Measurements from ENCODE around the gene RAB5IF. TPM values are rescaled to one million over a fixed set of nuclear protein-coding genes. Genes with fewer than 3 reads are reported as not detected.

The RAB5IF gene
- total and polyA plus RNA-seq, 9 donors: 29.6 to 61.0 (median 40.9) TPM

DNA sequence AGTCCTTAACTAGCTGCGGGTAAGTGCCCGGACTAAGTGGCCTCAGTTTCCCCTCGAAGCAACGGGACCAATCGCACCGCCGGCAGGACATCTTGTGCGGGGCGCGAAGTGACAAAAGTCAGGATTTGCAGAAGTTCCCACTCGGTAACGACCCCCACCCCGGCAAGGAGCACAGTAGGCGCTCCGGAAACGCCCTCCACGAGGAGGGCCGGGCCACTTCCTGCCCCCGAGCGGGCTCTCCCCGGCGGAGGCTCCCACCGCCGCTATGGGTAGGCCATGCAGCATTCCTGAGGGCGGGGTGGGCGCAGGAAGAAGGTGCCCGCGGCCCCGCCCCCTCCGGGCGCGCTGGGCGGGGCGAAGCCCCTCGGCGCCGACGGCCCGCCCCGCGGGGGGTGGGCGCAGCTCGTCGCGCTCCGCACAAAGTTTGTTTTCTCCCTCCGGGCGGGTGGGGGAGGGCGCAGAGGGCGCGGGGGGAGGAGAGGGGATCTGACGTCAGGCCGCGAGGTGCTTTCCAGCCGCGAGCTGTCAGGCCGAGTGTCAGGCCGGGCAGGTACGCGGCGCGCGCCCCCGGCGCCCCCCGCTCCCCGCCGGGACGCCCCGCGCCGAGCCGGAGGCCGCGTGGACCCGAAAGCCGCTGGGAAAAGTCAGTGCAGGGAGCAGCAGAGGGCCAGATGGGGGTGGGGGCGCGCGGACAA, 32.3 kb upstream of the RAB5IF start, which contains the start of gene TGIF2:
Gene TGIF2, plus strand, starts transcription at position 495 of the 695 bp plus-strand sequence. CDS start 5,178 bp downstream, outside the sequence.
- Histone ChIP-seq H3K27me3 (no peaks in the 10 kb centered on the region), H3K9me3 (no peaks in the 10 kb centered on the region), H3K4me3 (peak within 1 kb of the TSS; percentile 72), H3K27ac (peak within 1 kb of the TSS; percentile 94 to 97), H3K36me3 (no peaks in the 10 kb centered on the region), H3K4me1 (ENCODE audit: insufficient read depth) (peaks cover 9% of the 10 kb centered on the region)
- TF ChIP-seq POLR2A (IDR thresholded peaks at IDR 0.05) (peak; percentile 53), EP300 (IDR thresholded peaks at IDR 0.05) (no peak)
- TF ChIP-seq, protein P1, sequence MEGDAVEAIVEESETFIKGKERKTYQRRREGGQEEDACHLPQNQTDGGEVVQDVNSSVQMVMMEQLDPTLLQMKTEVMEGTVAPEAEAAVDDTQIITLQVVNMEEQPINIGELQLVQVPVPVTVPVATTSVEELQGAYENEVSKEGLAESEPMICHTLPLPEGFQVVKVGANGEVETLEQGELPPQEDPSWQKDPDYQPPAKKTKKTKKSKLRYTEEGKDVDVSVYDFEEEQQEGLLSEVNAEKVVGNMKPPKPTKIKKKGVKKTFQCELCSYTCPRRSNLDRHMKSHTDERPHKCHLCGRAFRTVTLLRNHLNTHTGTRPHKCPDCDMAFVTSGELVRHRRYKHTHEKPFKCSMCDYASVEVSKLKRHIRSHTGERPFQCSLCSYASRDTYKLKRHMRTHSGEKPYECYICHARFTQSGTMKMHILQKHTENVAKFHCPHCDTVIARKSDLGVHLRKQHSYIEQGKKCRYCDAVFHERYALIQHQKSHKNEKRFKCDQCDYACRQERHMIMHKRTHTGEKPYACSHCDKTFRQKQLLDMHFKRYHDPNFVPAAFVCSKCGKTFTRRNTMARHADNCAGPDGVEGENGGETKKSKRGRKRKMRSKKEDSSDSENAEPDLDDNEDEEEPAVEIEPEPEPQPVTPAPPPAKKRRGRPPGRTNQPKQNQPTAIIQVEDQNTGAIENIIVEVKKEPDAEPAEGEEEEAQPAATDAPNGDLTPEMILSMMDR (IDR thresholded peaks at IDR 0.05): peak in 1 of 3 donors; percentile 13
- intact Hi-C loops (cut with DNase I): no loop called here
- DNase-seq: peak; percentile 88 to 94 (median 90)
- 3 to 10% (median 5%) methylated on average over 20 to 80 of the region's 80 CpGs for WGBS, 3 donors

DNA sequence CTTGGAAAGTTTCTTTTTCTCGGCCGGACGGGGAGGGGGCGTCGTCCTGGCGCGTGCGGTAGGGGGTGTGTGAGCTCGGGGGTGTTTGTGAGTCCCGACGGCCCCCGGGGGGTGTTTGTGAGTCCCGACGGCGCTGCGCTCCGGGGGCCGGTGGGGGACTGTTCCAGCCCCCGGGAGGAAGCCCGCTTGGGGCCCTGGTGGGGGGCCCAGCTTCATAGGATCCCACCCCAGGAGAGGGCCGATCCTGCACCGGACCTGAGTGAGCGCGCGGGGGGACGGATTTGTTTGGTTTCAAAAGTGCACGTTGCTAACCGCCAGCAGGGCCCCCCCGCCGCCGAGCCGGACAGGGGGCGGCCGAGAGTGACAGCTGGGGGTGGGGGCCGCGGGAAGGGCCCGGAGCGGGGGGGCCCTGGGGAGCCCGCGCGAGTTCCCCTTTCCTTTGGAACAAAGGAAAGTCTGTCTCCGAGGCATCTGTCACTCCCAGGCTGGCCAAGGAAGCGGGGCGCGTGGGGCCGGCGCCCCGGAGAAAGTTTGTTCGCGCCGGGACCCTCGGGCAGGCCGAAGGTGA, 31.7 kb upstream of the RAB5IF start:
- no peaks in the 10 kb centered on the region for H3K9me3 ChIP-seq
- no peaks in the 10 kb centered on the region for H3K27me3 ChIP-seq
- H3K4me1 ChIP-seq (ENCODE audit: insufficient read depth): peaks cover 9% of the 10 kb centered on the region
- no peaks in the 10 kb centered on the region for H3K36me3 ChIP-seq
- no peak for TF ChIP-seq EP300 (IDR thresholded peaks at IDR 0.05)
- TF ChIP-seq, protein P1 (IDR thresholded peaks at IDR 0.05): peak in 1 of 3 donors; percentile 30
- no peak for TF ChIP-seq POLR2A (IDR thresholded peaks at IDR 0.05)
- intact Hi-C loops (cut with DNase I): no loop called here
- DNase-seq: peak in 3 of 5 donors; percentile 45 to 66 (median 66)
- 0 to 1% (median 1%) methylated on average over 42 to 53 of the region's 53 CpGs for WGBS, 3 donors
- H3K27ac ChIP-seq: peak overlapping the region; percentile 94 to 97
- H3K4me3 ChIP-seq: peak overlapping the region; percentile 72

DNA sequence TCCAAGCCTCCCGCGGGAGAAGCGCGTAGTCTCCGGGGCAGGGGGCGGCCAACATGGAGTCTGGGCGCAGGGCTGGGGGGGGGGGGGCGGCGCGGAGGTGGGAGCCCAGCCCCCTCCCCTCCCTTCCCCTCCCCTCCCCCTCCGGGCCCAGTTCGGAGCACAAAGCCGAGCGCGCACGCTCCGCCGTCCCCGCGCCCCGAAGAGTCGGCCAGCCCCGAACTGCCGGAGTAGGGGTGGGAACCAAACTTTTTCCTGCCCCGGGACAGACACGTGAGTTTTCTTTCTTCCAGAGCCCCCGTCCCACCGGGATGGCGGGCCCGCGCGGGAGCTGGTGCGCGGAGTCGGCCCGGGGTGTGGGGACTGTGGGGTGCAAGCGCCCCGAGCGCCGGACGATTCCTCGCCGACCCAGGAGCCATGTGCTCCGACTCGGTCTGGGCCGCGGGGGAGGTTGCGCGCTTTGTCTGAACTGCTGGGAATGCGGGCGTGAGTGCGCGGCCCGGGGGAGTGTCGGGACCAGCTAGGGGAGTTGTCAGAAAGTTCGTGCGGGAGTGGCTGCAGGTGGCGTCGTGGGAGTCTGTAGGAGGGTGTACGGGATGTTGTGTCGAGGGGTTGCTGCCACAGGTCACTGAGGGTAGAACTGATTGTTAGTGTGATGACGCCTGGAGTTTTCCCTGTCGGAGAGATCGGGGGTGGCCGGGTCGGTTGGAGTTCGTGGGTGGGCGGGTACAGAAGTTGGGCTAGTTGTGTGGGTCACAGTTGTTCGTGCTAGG, 31.0 kb upstream of the RAB5IF start:
- Histone ChIP-seq H3K4me1 (ENCODE audit: insufficient read depth) (peaks cover 9% of the 10 kb centered on the region), H3K36me3 (no peaks in the 10 kb centered on the region), H3K4me3 (peak overlapping the region; percentile 72), H3K9me3 (no peaks in the 10 kb centered on the region), H3K27me3 (no peaks in the 10 kb centered on the region), H3K27ac (peak overlapping the region; percentile 94 to 97)
- WGBS, 3 donors: 0 to 1% (median 1%) methylated on average over 47 to 66 of the region's 69 CpGs
- peak; percentile 78 to 91 (median 82) for DNase-seq
- intact Hi-C loops (cut with DNase I): no loop called here
- TF ChIP-seq POLR2A (IDR thresholded peaks at IDR 0.05) (peak; percentile 41), EP300 (IDR thresholded peaks at IDR 0.05) (no peak)
- TF ChIP-seq, protein P1 (IDR thresholded peaks at IDR 0.05): no peak

DNA sequence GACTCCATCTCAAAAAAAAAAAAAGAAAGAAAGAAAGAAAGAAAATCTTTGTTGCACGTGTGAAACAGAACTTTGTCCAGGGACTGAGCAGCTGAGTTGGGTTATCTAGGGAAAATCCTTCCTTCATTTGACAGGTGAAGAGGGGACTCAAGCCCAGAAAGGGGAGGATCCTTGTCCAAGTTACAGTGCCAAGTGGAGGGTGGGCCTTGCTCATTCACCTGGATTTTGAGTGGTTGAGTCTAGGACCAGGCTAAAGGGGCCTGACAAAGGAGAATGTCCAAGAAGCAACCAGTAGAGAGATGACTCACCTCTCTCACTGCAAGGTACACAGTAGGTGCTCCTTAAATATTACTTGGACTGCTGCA, 29.5 kb upstream of the RAB5IF start:
- no peak overlapping the region for H3K27ac ChIP-seq
- peaks cover 9% of the 10 kb centered on the region for H3K4me1 ChIP-seq (ENCODE audit: insufficient read depth)
- DNase-seq: no peak
- no peaks in the 10 kb centered on the region for H3K27me3 ChIP-seq
- H3K4me3 ChIP-seq: no peak overlapping the region
- intact Hi-C loops (cut with DNase I): no loop called here
- no peaks in the 10 kb centered on the region for H3K9me3 ChIP-seq
- no peaks in the 10 kb centered on the region for H3K36me3 ChIP-seq
- TF ChIP-seq EP300 (IDR thresholded peaks at IDR 0.05): no peak
- TF ChIP-seq, protein P1 (IDR thresholded peaks at IDR 0.05): no peak
- no peak for TF ChIP-seq POLR2A (IDR thresholded peaks at IDR 0.05)
- WGBS, 3 donors: 28 to 33% (median 29%) methylated on average over 1 of the region's 1 CpG
